ENCODE data around the gene PIGK.
"Not testable (repeated sequence)": the region's sequence is repeated elsewhere in the genome, so short reads cannot be mapped to it uniquely, and the experiment has no call there.

Gene PIGK

DNA sequence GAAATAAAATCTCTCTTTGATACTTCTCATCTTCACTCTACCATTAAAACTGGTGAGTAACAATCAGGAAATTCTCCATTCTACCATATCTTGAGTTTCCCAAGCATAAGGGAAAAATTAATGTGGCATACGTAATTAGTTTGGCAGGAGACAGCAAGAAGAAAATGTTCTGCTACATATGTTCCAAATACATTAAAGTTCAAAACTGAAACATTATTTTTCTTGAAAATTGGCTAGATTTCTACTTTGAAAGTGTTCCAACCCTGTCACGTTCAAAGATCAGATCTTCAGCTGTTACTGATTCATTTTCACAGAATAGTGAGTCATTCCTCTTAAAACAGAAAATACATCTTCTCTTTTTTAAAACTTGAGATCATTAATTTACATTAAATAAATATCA is 48.5 kb downstream of the PIGK start:
- FAIRE-seq (no peak), DNase-seq (ENCODE audit: insufficient read length, low spot score) (no peak)
- no peak for TF ChIP-seq POU2F2 (IDR thresholded peaks at IDR 0.05; ENCODE audit: low read depth, low read length)
- no peak for TF ChIP-seq POLR2A (IDR thresholded peaks at IDR 0.05; ENCODE audit: low read depth, low read length)
- no peak for TF ChIP-seq SPI1 (IDR thresholded peaks at IDR 0.05; ENCODE audit: low read depth, low read length)
- no peak for TF ChIP-seq PAX5 (IDR thresholded peaks at IDR 0.05; ENCODE audit: insufficient read depth, low read length, severe bottlenecking)
- TF ChIP-seq POLR2AphosphoS5 (IDR thresholded peaks at IDR 0.05; ENCODE audit: low read depth, low read length), result no peak
- no peak for TF ChIP-seq TAF1 (IDR thresholded peaks at IDR 0.05; ENCODE audit: low read depth, low read length)

- no peak for DNase-seq (ENCODE audit: insufficient read length, low spot score)
- FAIRE-seq, result no peak
- TF ChIP-seq POLR2AphosphoS5 (IDR thresholded peaks at IDR 0.05; ENCODE audit: low read depth, low read length), result no peak
- no peak for TF ChIP-seq TAF1 (IDR thresholded peaks at IDR 0.05; ENCODE audit: low read depth, low read length)
- no peak for TF ChIP-seq POLR2A (IDR thresholded peaks at IDR 0.05; ENCODE audit: low read depth, low read length)
- no peak for TF ChIP-seq SPI1 (IDR thresholded peaks at IDR 0.05; ENCODE audit: low read depth, low read length)
- no peak for TF ChIP-seq POU2F2 (IDR thresholded peaks at IDR 0.05; ENCODE audit: low read depth, low read length)
- TF ChIP-seq PAX5 (IDR thresholded peaks at IDR 0.05; ENCODE audit: insufficient read depth, low read length, severe bottlenecking), result no peak
These were observed 50.9 kb downstream of the PIGK start for GRCh38 chr1:77168358-77168757.

GRCh38 chr1:77164434-77164944 is 54.7 kb downstream of the PIGK start:
- DNase-seq (ENCODE audit: insufficient read length, low spot score) (no peak), FAIRE-seq (no peak)
- TF ChIP-seq PAX5 (IDR thresholded peaks at IDR 0.05; ENCODE audit: insufficient read depth, low read length, severe bottlenecking), result no peak
- TF ChIP-seq SPI1 (IDR thresholded peaks at IDR 0.05; ENCODE audit: low read depth, low read length), result no peak
- no peak for TF ChIP-seq POLR2AphosphoS5 (IDR thresholded peaks at IDR 0.05; ENCODE audit: low read depth, low read length)
- no peak for TF ChIP-seq POLR2A (IDR thresholded peaks at IDR 0.05; ENCODE audit: low read depth, low read length)
- TF ChIP-seq POU2F2 (IDR thresholded peaks at IDR 0.05; ENCODE audit: low read depth, low read length), result no peak
- no peak for TF ChIP-seq TAF1 (IDR thresholded peaks at IDR 0.05; ENCODE audit: low read depth, low read length)

DNA sequence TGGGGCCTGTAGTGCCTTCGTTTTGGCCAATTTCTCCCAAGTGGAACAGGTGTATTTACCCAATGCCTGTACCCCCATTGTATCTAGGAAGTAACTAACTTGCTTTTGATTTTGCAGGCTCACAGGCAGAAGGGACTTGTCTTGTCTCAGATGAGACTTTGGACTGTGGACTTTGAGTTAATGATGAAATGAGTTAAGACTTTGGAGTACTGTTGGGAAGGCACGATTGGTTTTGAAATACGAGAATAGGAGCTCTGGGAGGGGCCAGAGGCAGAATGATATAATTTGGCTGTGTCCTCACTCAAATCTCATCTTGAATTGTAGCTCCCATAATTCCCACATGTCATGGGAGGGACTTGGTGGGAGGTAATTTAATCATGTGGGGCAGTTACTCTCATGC is 59.5 kb downstream of the PIGK start:
- not testable (repeated sequence) for DNase-seq (ENCODE audit: insufficient read length, low spot score); FAIRE-seq

GRCh38 chr1:77156214-77156613 is 63.0 kb downstream of the PIGK start:
- DNase-seq (ENCODE audit: insufficient read length, low spot score), result no peak
- TF ChIP-seq POLR2AphosphoS5 (IDR thresholded peaks at IDR 0.05; ENCODE audit: low read depth, low read length), result no peak
- TF ChIP-seq POU2F2 (IDR thresholded peaks at IDR 0.05; ENCODE audit: low read depth, low read length), result no peak
- TF ChIP-seq PAX5 (IDR thresholded peaks at IDR 0.05; ENCODE audit: insufficient read depth, low read length, severe bottlenecking), result no peak
- TF ChIP-seq TAF1 (IDR thresholded peaks at IDR 0.05; ENCODE audit: low read depth, low read length), result no peak
- no peak for TF ChIP-seq POLR2A (IDR thresholded peaks at IDR 0.05; ENCODE audit: low read depth, low read length)
- no peak for TF ChIP-seq SPI1 (IDR thresholded peaks at IDR 0.05; ENCODE audit: low read depth, low read length)
- FAIRE-seq, result no peak

GRCh38 chr1:77146270-77146669 is 73.0 kb downstream of the PIGK start:
- no peak for DNase-seq (ENCODE audit: insufficient read length, low spot score)
- FAIRE-seq, result no peak
- TF ChIP-seq POLR2AphosphoS5 (IDR thresholded peaks at IDR 0.05; ENCODE audit: low read depth, low read length) (no peak), POU2F2 (IDR thresholded peaks at IDR 0.05; ENCODE audit: low read depth, low read length) (no peak), PAX5 (IDR thresholded peaks at IDR 0.05; ENCODE audit: insufficient read depth, low read length, severe bottlenecking) (no peak), SPI1 (IDR thresholded peaks at IDR 0.05; ENCODE audit: low read depth, low read length) (no peak), POLR2A (IDR thresholded peaks at IDR 0.05; ENCODE audit: low read depth, low read length) (no peak)

DNA sequence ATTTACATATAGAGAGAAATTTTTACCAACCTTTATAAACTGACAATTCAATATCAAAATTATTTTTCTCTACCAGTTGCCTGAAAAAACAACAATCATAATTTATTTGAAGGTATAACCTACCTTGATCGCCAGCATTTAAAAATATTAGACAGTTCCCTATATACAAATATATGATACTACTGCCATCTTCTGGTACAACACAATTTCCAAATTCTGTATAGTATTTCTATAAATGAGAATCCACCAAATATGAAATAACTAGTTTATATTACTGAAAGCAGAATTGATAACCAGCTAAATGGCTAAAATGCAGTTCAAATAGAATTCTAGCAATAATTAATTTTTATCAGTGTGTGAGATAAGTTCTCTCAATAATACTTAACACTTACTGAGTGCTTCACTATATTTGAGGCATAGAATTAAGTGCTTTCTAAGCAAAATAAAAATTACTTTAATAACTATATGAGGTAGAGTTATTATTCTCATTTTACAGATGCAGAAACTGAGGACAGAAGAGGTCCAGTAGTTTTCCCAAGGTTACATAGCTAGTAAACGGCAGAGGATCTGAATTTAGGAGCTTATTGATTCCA is 75.6 kb downstream of the PIGK start:
- FAIRE-seq, result no peak
- no peak for TF ChIP-seq POLR2A (IDR thresholded peaks at IDR 0.05; ENCODE audit: low read depth, low read length)
- TF ChIP-seq SPI1 (IDR thresholded peaks at IDR 0.05; ENCODE audit: low read depth, low read length), result no peak
- DNase-seq (ENCODE audit: insufficient read length, low spot score), result no peak

GRCh38 chr1:77139389-77139788 is 79.8 kb downstream of the PIGK start:
- FAIRE-seq (no peak), DNase-seq (ENCODE audit: insufficient read length, low spot score) (no peak)
- TF ChIP-seq PAX5 (IDR thresholded peaks at IDR 0.05; ENCODE audit: insufficient read depth, low read length, severe bottlenecking) (no peak), TAF1 (IDR thresholded peaks at IDR 0.05; ENCODE audit: low read depth, low read length) (no peak), SPI1 (IDR thresholded peaks at IDR 0.05; ENCODE audit: low read depth, low read length) (no peak)

- TF ChIP-seq POLR2AphosphoS5 (IDR thresholded peaks at IDR 0.05; ENCODE audit: low read depth, low read length) (no peak), POU2F2 (IDR thresholded peaks at IDR 0.05; ENCODE audit: low read depth, low read length) (no peak), POLR2A (IDR thresholded peaks at IDR 0.05; ENCODE audit: low read depth, low read length) (no peak), SPI1 (IDR thresholded peaks at IDR 0.05; ENCODE audit: low read depth, low read length) (no peak), PAX5 (IDR thresholded peaks at IDR 0.05; ENCODE audit: insufficient read depth, low read length, severe bottlenecking) (no peak), TAF1 (IDR thresholded peaks at IDR 0.05; ENCODE audit: low read depth, low read length) (no peak)
These were observed 84.9 kb downstream of the PIGK start for GRCh38 chr1:77134359-77134758.

GRCh38 chr1:77133731-77134358 is 85.4 kb downstream of the PIGK start:
- TF ChIP-seq SPI1 (IDR thresholded peaks at IDR 0.05; ENCODE audit: low read depth, low read length) (no peak), POU2F2 (IDR thresholded peaks at IDR 0.05; ENCODE audit: low read depth, low read length) (no peak)
- DNase-seq (ENCODE audit: insufficient read length, low spot score) (no peak), FAIRE-seq (no peak)

More at GRCh38 chr1:77134359-77134758, 84.9 kb downstream of the PIGK start:
- FAIRE-seq (no peak), DNase-seq (ENCODE audit: insufficient read length, low spot score) (no peak)

Measured in GM12891 (cell line).